Neural cell (in vitro differentiated cells): Measurements from ENCODE around the gene BICD1. TPM values are rescaled to one million over a fixed set of nuclear protein-coding genes. Genes with fewer than 3 reads are reported as not detected.

Experiments
- H2AFZ ChIP-seq: fragments of 200-600, 300-800 bp; sonication (generic), shearing (Covaris generic); 2 replicates; pipeline ENCODE4 v1.6.0; 2014; ENCODE audit warnings: low read depth, mild to moderate bottlenecking, antibody characterized with exemption, low read length, moderate library complexity
- H3F3A ChIP-seq: fragments of 200-600 bp; shearing (Covaris generic); 2 replicates; pipeline ENCODE4 v1.6.1; 2016; ENCODE audit warnings: mild to moderate bottlenecking, moderate library complexity, mixed read lengths, antibody characterized with exemption, low read length; ENCODE audit not compliant: insufficient read depth, poor library complexity, severe bottlenecking
- H3K27ac ChIP-seq: fragments of 200-600, 300-800 bp; sonication (generic), shearing (Covaris generic); 2 replicates; pipeline ENCODE4 v1.5.1; 2014; ENCODE audit warnings: mild to moderate bottlenecking, low read length, moderate library complexity
- H3K27me3 ChIP-seq: fragments of 300-800, 200-600 bp; sonication (generic), shearing (Covaris generic); 2 replicates; pipeline ENCODE4 v1.6.0; 2014; ENCODE audit warnings: mild to moderate bottlenecking, low read depth, low read length, moderate library complexity; ENCODE audit not compliant: insufficient read depth
- H3K36me3 ChIP-seq: fragments of 300-800, 200-600 bp; sonication (generic), shearing (Covaris generic); 2 replicates; pipeline ENCODE4 v1.5.1; 2014; ENCODE audit warnings: mild to moderate bottlenecking, antibody characterized with exemption, low read length, moderate library complexity; ENCODE audit not compliant: insufficient read depth
- H3K4me2 ChIP-seq: fragments of 300-800, 200-600 bp; sonication (generic), shearing (Covaris generic); 2 replicates; pipeline ENCODE4 v1.6.0; 2014; ENCODE audit warnings: mild to moderate bottlenecking, low read length
- H3K4me3 ChIP-seq: fragments of 300-800, 200-600 bp; sonication (generic), shearing (Covaris generic); 2 replicates; pipeline ENCODE4 v1.5.1; 2014; ENCODE audit warnings: mild to moderate bottlenecking, low read length, moderate library complexity
- H3K79me2 ChIP-seq: fragments of 200-600 bp; shearing (Covaris generic); replicated peaks from 2 replicates; pipeline ENCODE4 v1.6.0; 2014; ENCODE audit warnings: mild to moderate bottlenecking, low read length, moderate library complexity; ENCODE audit not compliant: insufficient read depth
- H3K9ac ChIP-seq: fragments of 300-800, 200-600 bp; sonication (generic), shearing (Covaris generic); 2 replicates; pipeline ENCODE4 v1.6.1; 2016; ENCODE audit warnings: mild to moderate bottlenecking, low read length, mixed read lengths
- H3K9me2 ChIP-seq: fragments of 200-600 bp; shearing (Covaris generic); 2 replicates; pipeline ENCODE4 v1.6.1; 2016; ENCODE audit warnings: mild to moderate bottlenecking, low read length, mixed read lengths; ENCODE audit not compliant: insufficient read depth
- H3K9me3 ChIP-seq: fragments of 200-600, 300-800 bp; sonication (generic), shearing (Covaris generic); 2 replicates; pipeline ENCODE4 v1.6.1; 2016; ENCODE audit warnings: mild to moderate bottlenecking, mixed run types, low read length, moderate library complexity, mixed read lengths
- H4K20me1 ChIP-seq: fragments of 200-600 bp; shearing (Covaris generic); 2 replicates; pipeline ENCODE4 v1.6.1; 2016; ENCODE audit warnings: mild to moderate bottlenecking, mixed run types; ENCODE audit not compliant: insufficient read depth
- CTCF ChIP-seq: fragments of 450-650 bp; IDR thresholded peaks from 2 replicates; pipeline ENCODE4 v1.5.1; 2014; ENCODE audit warnings: antibody characterized with exemption, mild to moderate bottlenecking, moderate library complexity; ENCODE audit not compliant: poor library complexity, severe bottlenecking
- EP300 ChIP-seq: fragments of 450-650 bp; conservative IDR thresholded peaks from 2 replicates; pipeline ENCODE4 v1.6.1; 2014; ENCODE audit warnings: antibody characterized with exemption, mild to moderate bottlenecking, moderate library complexity; ENCODE audit not compliant: poor library complexity, severe bottlenecking
- EZH2 ChIP-seq: fragments of 200-600, 300-800 bp; shearing (Covaris generic), sonication (generic); IDR thresholded peaks from 2 replicates; pipeline ENCODE4 v1.6.1; 2014; ENCODE audit warnings: antibody characterized with exemption, low read length, borderline replicate concordance, mild to moderate bottlenecking; ENCODE audit not compliant: insufficient read depth, poor library complexity, severe bottlenecking
- MXI1 ChIP-seq: fragments of 450-650 bp; conservative IDR thresholded peaks from 2 replicates; pipeline ENCODE4 v1.6.1; 2014; ENCODE audit warnings: antibody characterized with exemption, mild to moderate bottlenecking; ENCODE audit not compliant: poor library complexity, severe bottlenecking
- POLR2AphosphoS5 ChIP-seq: IDR thresholded peaks from 2 replicates; pipeline ENCODE4 v1.6.1; 2012
- RAD21 ChIP-seq: fragments of 450-650 bp; conservative IDR thresholded peaks from 2 replicates; pipeline ENCODE4 v1.6.1; 2014; ENCODE audit warnings: antibody characterized with exemption, mild to moderate bottlenecking, moderate library complexity
- SMC3 ChIP-seq: fragments of 450-650 bp; conservative IDR thresholded peaks from 2 replicates; pipeline ENCODE4 v1.6.1; 2014; ENCODE audit warnings: antibody characterized with exemption, mild to moderate bottlenecking, moderate library complexity; ENCODE audit not compliant: poor library complexity
- TAF1 ChIP-seq: IDR thresholded peaks from 2 replicates; pipeline ENCODE4 v1.6.1; 2012; ENCODE audit warnings: low read depth
- polyA plus RNA-seq: library from polyadenylated mRNA; depleted of rRNA; stranded (reverse); fragments of >200 nt; gene quantifications from 2 replicates; pipeline ENCODE4 v1.2.3, GENCODE V29; 2014
- TF ChIP-seq, protein P1 (sequence below): IDR thresholded peaks from 2 replicates; pipeline ENCODE4 v1.6.1; 2012; ENCODE audit warnings: borderline replicate concordance

BICD1 gene
- polyA plus RNA-seq, 1 donor from 2014 or later, result 41.1 TPM

DNA sequence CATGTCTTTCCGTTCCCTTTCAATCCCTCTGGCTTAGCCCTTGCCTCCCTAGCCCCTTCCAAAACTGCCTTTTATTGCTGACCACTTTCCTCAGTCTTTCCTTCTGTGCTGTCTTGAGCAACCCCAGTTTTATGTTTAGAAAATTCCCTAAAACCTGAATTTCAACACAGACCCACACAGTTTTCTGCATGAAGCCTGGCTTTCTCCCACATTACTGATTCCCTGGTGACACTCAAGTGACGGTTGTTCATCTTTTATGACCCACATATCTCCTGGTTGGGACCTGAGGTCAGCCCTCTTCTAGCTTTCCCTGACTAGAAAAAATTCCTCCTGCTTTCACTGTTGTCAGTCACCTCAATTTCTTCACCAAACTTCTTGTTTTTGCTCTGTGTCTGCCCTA lies 313.7 kb downstream of the BICD1 start:
- H3K27me3 ChIP-seq, result no peaks in the 10 kb centered on the region
- H2AFZ ChIP-seq, result no peak overlapping the region
- H3K9me3 ChIP-seq, result no peaks in the 10 kb centered on the region
- no peak for TF ChIP-seq SMC3
- TF ChIP-seq, protein P1, sequence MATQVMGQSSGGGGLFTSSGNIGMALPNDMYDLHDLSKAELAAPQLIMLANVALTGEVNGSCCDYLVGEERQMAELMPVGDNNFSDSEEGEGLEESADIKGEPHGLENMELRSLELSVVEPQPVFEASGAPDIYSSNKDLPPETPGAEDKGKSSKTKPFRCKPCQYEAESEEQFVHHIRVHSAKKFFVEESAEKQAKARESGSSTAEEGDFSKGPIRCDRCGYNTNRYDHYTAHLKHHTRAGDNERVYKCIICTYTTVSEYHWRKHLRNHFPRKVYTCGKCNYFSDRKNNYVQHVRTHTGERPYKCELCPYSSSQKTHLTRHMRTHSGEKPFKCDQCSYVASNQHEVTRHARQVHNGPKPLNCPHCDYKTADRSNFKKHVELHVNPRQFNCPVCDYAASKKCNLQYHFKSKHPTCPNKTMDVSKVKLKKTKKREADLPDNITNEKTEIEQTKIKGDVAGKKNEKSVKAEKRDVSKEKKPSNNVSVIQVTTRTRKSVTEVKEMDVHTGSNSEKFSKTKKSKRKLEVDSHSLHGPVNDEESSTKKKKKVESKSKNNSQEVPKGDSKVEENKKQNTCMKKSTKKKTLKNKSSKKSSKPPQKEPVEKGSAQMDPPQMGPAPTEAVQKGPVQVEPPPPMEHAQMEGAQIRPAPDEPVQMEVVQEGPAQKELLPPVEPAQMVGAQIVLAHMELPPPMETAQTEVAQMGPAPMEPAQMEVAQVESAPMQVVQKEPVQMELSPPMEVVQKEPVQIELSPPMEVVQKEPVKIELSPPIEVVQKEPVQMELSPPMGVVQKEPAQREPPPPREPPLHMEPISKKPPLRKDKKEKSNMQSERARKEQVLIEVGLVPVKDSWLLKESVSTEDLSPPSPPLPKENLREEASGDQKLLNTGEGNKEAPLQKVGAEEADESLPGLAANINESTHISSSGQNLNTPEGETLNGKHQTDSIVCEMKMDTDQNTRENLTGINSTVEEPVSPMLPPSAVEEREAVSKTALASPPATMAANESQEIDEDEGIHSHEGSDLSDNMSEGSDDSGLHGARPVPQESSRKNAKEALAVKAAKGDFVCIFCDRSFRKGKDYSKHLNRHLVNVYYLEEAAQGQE, result no peak
- TF ChIP-seq POLR2AphosphoS5, result no peak
- no peak for TF ChIP-seq EP300
- TF ChIP-seq MXI1, result no peak
- no peak for TF ChIP-seq CTCF
- no peak for TF ChIP-seq TAF1
- no peak for TF ChIP-seq RAD21
- TF ChIP-seq EZH2, result no peak
- no peak overlapping the region for H3K9ac ChIP-seq
- no peaks in the 10 kb centered on the region for H3K79me2 ChIP-seq
- H3K27ac ChIP-seq, result no peak overlapping the region
- H4K20me1 ChIP-seq, result no peaks in the 10 kb centered on the region
- H3K4me2 ChIP-seq, result no peak overlapping the region
- H3K9me2 ChIP-seq, result no peaks in the 10 kb centered on the region
- no peaks in the 10 kb centered on the region for H3K36me3 ChIP-seq
- H3K4me3 ChIP-seq, result no peak overlapping the region
- no peaks in the 10 kb centered on the region for H3F3A ChIP-seq

DNA sequence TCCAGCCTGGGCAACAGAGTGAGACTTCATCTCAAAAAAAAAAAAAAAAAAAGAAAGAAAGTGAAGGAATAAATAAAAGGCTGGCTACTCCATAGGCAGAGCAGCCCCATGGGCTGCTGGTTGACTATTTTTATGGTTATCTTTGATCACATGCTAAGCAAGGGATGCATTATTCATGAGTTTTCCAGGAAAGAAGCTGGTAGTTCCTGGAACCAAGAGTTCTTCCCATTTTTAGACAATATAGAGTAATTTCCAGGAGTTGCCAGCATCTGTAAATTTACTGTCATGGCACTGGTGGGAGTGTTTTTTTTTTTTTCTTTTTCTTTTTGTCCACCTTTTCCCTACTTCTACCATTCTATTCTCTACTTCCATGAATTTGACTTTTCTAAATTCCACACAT lies 316.9 kb downstream of the BICD1 start:
- no peaks in the 10 kb centered on the region for H3K9me2 ChIP-seq
- no peak overlapping the region for H3K27ac ChIP-seq
- no peaks in the 10 kb centered on the region for H3K79me2 ChIP-seq
- no peaks in the 10 kb centered on the region for H3K36me3 ChIP-seq
- no peak overlapping the region for H3K4me2 ChIP-seq
- no peaks in the 10 kb centered on the region for H3F3A ChIP-seq
- H3K9ac ChIP-seq, result no peak overlapping the region
- no peak for TF ChIP-seq CTCF
- no peak for TF ChIP-seq EZH2
- TF ChIP-seq, protein P1, result no peak
- TF ChIP-seq POLR2AphosphoS5, result no peak
- no peak for TF ChIP-seq TAF1
- no peak for TF ChIP-seq MXI1
- TF ChIP-seq EP300, result no peak
- no peak for TF ChIP-seq SMC3
- TF ChIP-seq RAD21, result no peak
- no peak overlapping the region for H3K4me3 ChIP-seq
- no peaks in the 10 kb centered on the region for H3K9me3 ChIP-seq
- no peak overlapping the region for H2AFZ ChIP-seq
- H4K20me1 ChIP-seq, result no peaks in the 10 kb centered on the region
- no peaks in the 10 kb centered on the region for H3K27me3 ChIP-seq
